Liver (tissue), 9 donors: Measurements from ENCODE around the gene GCGR. TPM values are rescaled to one million over a fixed set of nuclear protein-coding genes. Genes with fewer than 3 reads are reported as not detected.
A peak's percentile ranks its signal among the peaks of the same experiment; 100 is the strongest.

Source experiments
- DNase-seq: peaks from one replicate; pipeline ENCODE4 v3.0.0-alpha.2; 2017; ENCODE audit warnings: low spot score
- H3K27ac ChIP-seq, 2 donors: one replicate each; pipeline ENCODE4 v1.7.0; 2013; ENCODE audit warnings: inconsistent platforms in 2 of 2, low read length in 2 of 2, control low read depth in 1 of 2, low read depth in 1 of 2, mild to moderate bottlenecking in 1 of 2
- H3K27me3 ChIP-seq, 4 donors: one replicate each; pipeline versions ENCODE4 v1.6.1 to v1.7.0; 2013; ENCODE audit warnings: low read length in 3 of 4, inconsistent platforms in 1 of 4, mild to moderate bottlenecking in 1 of 4, moderate library complexity in 1 of 4; ENCODE audit not compliant: control insufficient read depth in 4 of 4, insufficient read depth in 4 of 4
- H3K36me3 ChIP-seq, 4 donors: one replicate each; pipeline versions ENCODE4 v1.6.1 to v1.7.0; 2013; ENCODE audit warnings: low read length in 3 of 4, mild to moderate bottlenecking in 3 of 4, low read depth in 1 of 4, moderate library complexity in 1 of 4; ENCODE audit not compliant: control insufficient read depth in 4 of 4, insufficient read depth in 3 of 4
- H3K4me1 ChIP-seq, 4 donors: one replicate each; pipeline versions ENCODE4 v1.6.1 to v1.7.0; 2013; ENCODE audit warnings: low read length in 3 of 4, mild to moderate bottlenecking in 3 of 4, moderate library complexity in 1 of 4; ENCODE audit not compliant: control insufficient read depth in 4 of 4, insufficient read depth in 4 of 4
- H3K4me3 ChIP-seq, 3 donors: one replicate each; pipeline versions ENCODE4 v1.6.1 to v1.7.0; 2013; ENCODE audit warnings: low read length in 3 of 3, control low read depth in 1 of 3, low read depth in 1 of 3, mild to moderate bottlenecking in 1 of 3
- H3K9ac ChIP-seq, 2 donors: one replicate each; pipeline ENCODE4 v1.7.0; 2013; ENCODE audit warnings: low read length in 2 of 2, mild to moderate bottlenecking in 2 of 2, moderate library complexity in 2 of 2, control low read depth in 1 of 2, low read depth in 1 of 2
- H3K9me3 ChIP-seq, 4 donors: one replicate each; pipeline versions ENCODE4 v1.6.1 to v1.7.0; 2013; ENCODE audit warnings: low read length in 3 of 4; ENCODE audit not compliant: control insufficient read depth in 4 of 4
- ATF3 ChIP-seq: IDR thresholded peaks from 2 replicates; pipeline ENCODE4 v1.6.1; 2016; ENCODE audit warnings: antibody characterized with exemption
- CTCF ChIP-seq: fragments of 150-350 bp; IDR thresholded peaks from 2 replicates; pipeline ENCODE4 v1.5.1; 2017; ENCODE audit warnings: improper control_type of control experiment, low read depth, low read length; ENCODE audit not compliant: missing input control
- FOXA1 ChIP-seq: IDR thresholded peaks from 2 replicates; pipeline ENCODE4 v1.6.1; 2016; ENCODE audit warnings: antibody characterized with exemption
- GABPA ChIP-seq, 2 donors: IDR thresholded peaks in 1 of 2; conservative IDR thresholded peaks in 1 of 2; 2 replicates each; pipeline ENCODE4 v1.6.1; 2016; ENCODE audit warnings: antibody characterized with exemption in 2 of 2, mild to moderate bottlenecking in 1 of 2, moderate library complexity in 1 of 2
- HNF4A ChIP-seq, 2 donors: conservative IDR thresholded peaks; 2 replicates each; pipeline ENCODE4 v1.6.1; 2016; ENCODE audit warnings: antibody characterized with exemption in 2 of 2, mild to moderate bottlenecking in 2 of 2
- HNF4G ChIP-seq: IDR thresholded peaks from 2 replicates; pipeline ENCODE4 v1.6.1; 2016; ENCODE audit warnings: antibody characterized with exemption
- JUND ChIP-seq, 2 donors: IDR thresholded peaks; 2 replicates each; pipeline ENCODE4 v1.6.1; 2016; ENCODE audit warnings: antibody characterized with exemption in 2 of 2
- MAX ChIP-seq: IDR thresholded peaks from 2 replicates; pipeline ENCODE4 v1.6.1; 2016; ENCODE audit warnings: antibody characterized with exemption
- NR2F2 ChIP-seq: IDR thresholded peaks from 2 replicates; pipeline ENCODE4 v1.6.1; 2016; ENCODE audit warnings: antibody characterized with exemption
- RAD21 ChIP-seq, 2 donors: IDR thresholded peaks; 2 replicates each; pipeline ENCODE4 v1.6.1; 2016; ENCODE audit warnings: antibody characterized with exemption in 2 of 2, mild to moderate bottlenecking in 2 of 2
- REST ChIP-seq: IDR thresholded peaks from 2 replicates; pipeline ENCODE4 v1.6.1; 2016; ENCODE audit warnings: antibody characterized with exemption, mild to moderate bottlenecking
- RXRA ChIP-seq, 2 donors: IDR thresholded peaks; 2 replicates each; pipeline ENCODE4 v1.6.1; 2017 to 2018; ENCODE audit warnings: antibody characterized with exemption in 2 of 2, mild to moderate bottlenecking in 1 of 2
- SP1 ChIP-seq: IDR thresholded peaks from 2 replicates; pipeline ENCODE4 v1.6.1; 2018; ENCODE audit warnings: antibody characterized with exemption, mild to moderate bottlenecking
- TAF1 ChIP-seq: conservative IDR thresholded peaks from 2 replicates; pipeline ENCODE4 v1.6.1; 2016; ENCODE audit warnings: antibody characterized with exemption, mild to moderate bottlenecking
- ZBTB33 ChIP-seq: IDR thresholded peaks from 2 replicates; pipeline ENCODE4 v1.6.1; 2016; ENCODE audit warnings: antibody characterized with exemption
- WGBS: extraction: QIAGEN DNeasy Blood & Tissue Kit; methylation state at CpG from one replicate; pipeline ENCODE4 v1.1.7; 2013; 5-methylcytosine and 5-hydroxymethylcytosine counted together
- polyA plus RNA-seq, 2 donors: library from polyadenylated mRNA; stranded (reverse) in 1 of 2; unstranded in 1 of 2; fragments of 200-250 nt in 1 of 2; fragments of >200 nt in 1 of 2; fragmentation: Nextera tagmentation in 1 of 2; extraction: Ambion mirVana in 1 of 2; gene quantifications; one replicate each; pipeline versions ENCODE4 v1.2.1 to v1.2.3, GENCODE V29; 2013 to 2015
- total RNA-seq, 2 donors: library from RNA; depleted of rRNA; stranded (reverse); fragments of >200 nt; gene quantifications; one replicate each; pipeline ENCODE4 v1.2.3, GENCODE V29; 2014
- donor health status: healthy.
- donor health status: healthy.
- donor health status: healthy.
- donor health status: healthy.
- donor health status: healthy.

Gene GCGR
- total and polyA plus RNA-seq, 4 donors = 20.7 to 72.0 (median 48.9) TPM

- no peak for TF ChIP-seq RAD21 (IDR thresholded peaks at IDR 0.05)
- no peak for TF ChIP-seq JUND (IDR thresholded peaks at IDR 0.05)
These were observed 27.6 kb downstream of the GCGR start (continued) for GRCh38 chr17:81831563-81831956.

- H3K9me3 ChIP-seq = no peaks in the 10 kb centered on the region
- H3K27ac ChIP-seq = peak overlapping the region; percentile 41 to 62
- peak overlapping the region; percentile 40 to 80 (median 59) for H3K4me3 ChIP-seq
- H3K27me3 ChIP-seq = no peaks in the 10 kb centered on the region
- 65% methylated on average over 18 of the region's 18 CpGs for WGBS
- no peaks in the 10 kb centered on the region for H3K36me3 ChIP-seq
- TF ChIP-seq REST = no peak
- no peak for TF ChIP-seq MAX
- TF ChIP-seq RAD21 (IDR thresholded peaks at IDR 0.05) = no peak
- peak overlapping the region; percentile 38 to 80 for H3K9ac ChIP-seq
- H3K4me1 ChIP-seq = peaks cover 9 to 33% (median 21%) of the 10 kb centered on the region in 4 donors
- no peak for DNase-seq
These were observed 28.1 kb downstream of the GCGR start for GRCh38 chr17:81831957-81832607.

GRCh38 chr17:81832608-81833159 is 28.7 kb downstream of the GCGR start:
- WGBS = under 1% methylated on average over 65 of the region's 65 CpGs
- Histone ChIP-seq H3K9ac (peak overlapping the region; percentile 38 to 80), H3K9me3 (no peaks in the 10 kb centered on the region), H3K36me3 (no peaks in the 10 kb centered on the region), H3K27me3 (no peaks in the 10 kb centered on the region), H3K27ac (peak overlapping the region; percentile 41 to 62), H3K4me1 (peaks cover 9 to 33% (median 21%) of the 10 kb centered on the region in 4 donors), H3K4me3 (peak overlapping the region; percentile 40 to 80 (median 59))
- DNase-seq = no peak
- TF ChIP-seq CTCF = no peak
- TF ChIP-seq ATF3 = no peak
- TF ChIP-seq TAF1 = no peak
- no peak for TF ChIP-seq SP1
- no peak for TF ChIP-seq NR2F2
- TF ChIP-seq GABPA (IDR thresholded peaks at IDR 0.05 in 1 of 2, conservative IDR thresholded peaks at IDR 0.05 in 1 of 2) = no peak
- no peak for TF ChIP-seq HNF4G
- no peak for TF ChIP-seq HNF4A (conservative IDR thresholded peaks at IDR 0.05)
- TF ChIP-seq FOXA1 = no peak
- TF ChIP-seq JUND (IDR thresholded peaks at IDR 0.05) = no peak
- TF ChIP-seq REST = no peak
- no peak for TF ChIP-seq ZBTB33
- no peak for TF ChIP-seq MAX
- no peak for TF ChIP-seq RAD21 (IDR thresholded peaks at IDR 0.05)
- TF ChIP-seq RXRA (IDR thresholded peaks at IDR 0.05) = no peak
